HG02759 (cell line): ENCODE measurements around the gene AP3S2.
"Not testable (repeated sequence)": the region's sequence is repeated elsewhere in the genome, so short reads cannot be mapped to it uniquely, and the experiment has no call there.

Experiments
- ATAC-seq: cut with Tn5 transposase; IDR thresholded peaks from one replicate; pipeline ENCODE4 v1.9.1; 2021; ENCODE audit warnings: mild to moderate bottlenecking, moderate library complexity; ENCODE audit not compliant: unreplicated experiment

Gene AP3S2

DNA sequence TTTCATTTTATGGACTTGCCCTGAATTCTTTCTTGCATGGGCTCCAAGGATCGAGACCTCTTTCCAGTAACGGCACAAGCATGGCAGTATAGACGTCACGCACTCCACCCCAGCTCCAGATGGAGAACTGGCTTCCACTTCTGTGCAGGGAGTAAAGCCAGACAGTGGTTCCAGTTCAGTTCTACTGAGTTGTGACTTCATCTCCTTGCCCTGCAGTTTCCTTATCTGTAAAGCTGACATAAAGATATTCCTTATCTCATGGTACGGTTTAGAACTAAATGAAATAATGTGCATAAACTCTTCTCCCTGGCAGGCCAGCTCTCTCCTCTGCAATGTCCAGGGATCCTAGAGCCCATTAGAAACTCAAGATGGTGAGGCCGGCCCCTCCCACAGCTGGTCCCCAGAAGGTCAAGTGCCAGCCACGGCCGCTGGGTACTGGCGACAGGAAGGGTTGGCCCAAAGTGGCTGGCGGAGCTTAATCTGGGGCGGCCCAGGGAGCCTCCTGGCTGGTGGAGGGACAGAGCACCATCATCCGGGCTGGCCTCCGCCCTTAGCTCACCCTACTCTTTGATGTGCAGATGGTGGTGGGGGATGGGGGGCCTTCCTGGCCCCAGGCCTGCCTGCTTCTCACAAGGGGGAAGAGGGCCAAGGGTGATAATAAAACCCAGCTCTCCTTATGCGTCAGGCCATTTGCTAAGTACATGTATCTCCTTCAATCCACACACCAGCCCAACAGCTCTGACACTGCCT lies 110.5 kb downstream of the AP3S2 start:
- ATAC-seq = no peak

DNA sequence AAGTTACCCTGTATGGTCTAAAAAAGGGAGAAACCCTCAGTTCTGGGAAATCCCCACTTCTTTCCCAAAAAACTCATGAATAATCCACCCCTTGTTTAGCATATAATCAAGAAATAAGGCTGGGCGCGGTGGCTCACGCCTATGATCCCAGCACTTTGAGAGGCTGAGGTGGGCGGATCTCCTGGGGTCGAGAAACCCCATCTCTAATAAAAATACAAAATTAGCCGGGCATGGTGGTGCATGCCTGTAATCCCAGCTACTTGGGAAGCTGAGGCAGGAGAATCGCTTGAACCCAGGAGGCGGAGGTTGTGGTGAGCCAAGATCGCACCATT lies 111.2 kb downstream of the AP3S2 start:
- not testable (repeated sequence) for ATAC-seq

DNA sequence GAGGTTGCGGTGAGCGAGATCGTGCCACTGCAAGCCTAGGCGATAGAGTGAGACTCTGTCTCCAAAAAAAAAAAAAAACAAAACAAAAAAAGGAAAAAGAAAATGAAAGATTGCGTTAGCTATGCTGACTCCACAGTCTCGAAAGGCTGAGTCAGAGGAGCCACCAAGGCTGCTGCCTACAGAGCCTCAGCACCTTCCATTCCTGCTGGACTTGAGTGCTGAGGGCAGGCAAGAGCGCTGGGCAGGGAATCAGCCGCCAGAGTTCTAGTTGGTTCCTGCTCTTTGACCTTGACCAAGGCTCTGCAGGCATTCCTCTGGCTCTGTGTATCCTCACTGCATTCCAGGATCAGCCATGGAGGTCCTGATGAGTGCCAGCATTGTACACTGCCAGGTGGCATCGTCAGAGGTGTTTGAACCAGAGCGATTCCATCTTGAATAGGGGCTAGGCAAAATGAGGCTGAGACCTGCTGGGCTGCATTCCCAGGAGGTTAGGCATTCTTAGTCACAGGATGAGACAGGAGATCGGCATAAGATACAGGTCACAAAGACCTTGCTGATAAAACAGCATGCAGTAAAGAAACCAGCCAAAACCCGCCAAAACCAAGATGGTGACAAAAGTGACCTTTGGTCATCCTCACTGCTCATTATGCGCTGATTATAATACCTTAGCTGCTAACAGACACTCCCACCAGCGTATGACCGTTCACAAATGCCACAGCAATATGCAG lies 111.7 kb downstream of the AP3S2 start:
- ATAC-seq = no peak

DNA sequence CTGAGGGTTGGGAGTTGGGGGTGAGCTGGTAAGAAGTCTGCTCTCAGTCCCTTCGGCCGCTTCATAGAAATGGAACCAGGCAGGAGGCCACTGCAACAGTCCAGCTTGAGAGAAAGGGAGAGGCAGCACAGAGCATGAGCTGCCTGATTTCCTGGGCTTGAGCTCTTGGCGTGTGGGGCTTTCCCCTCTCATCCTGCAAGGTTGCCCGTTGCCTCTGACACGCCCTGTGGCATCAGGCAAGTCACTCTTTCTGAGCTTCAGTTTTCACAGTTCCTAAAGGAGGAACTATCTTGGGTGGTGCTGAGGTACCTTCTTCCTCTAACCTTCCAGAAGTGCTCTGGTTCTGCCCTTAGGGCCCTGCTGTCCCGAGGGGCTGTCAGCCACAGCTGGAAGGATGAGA lies 112.7 kb downstream of the AP3S2 start:
- peak; percentile 42 for ATAC-seq

DNA sequence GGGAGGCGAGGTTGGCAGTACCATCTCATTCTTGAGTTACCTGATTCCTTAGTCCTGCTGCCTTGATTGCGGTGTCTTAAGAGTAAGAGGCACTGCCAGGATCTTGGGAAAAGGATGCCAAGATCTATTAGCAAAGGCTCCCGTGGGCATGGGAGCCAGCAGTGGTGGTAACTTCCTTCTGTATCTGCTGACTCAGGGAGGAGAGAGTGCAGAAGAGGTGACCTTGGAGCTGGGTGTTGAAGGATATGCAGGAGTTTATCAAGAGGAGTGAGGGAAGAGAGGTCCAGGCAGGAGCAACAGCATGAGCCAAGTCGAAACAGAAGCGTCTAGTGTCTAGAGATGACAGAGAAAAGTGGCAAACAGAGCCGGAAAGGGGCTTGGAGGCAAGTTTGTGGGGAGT lies 113.2 kb downstream of the AP3S2 start:
- no peak for ATAC-seq
